ENCODE data around the gene SLC16A12. TPM values are rescaled to one million over a fixed set of nuclear protein-coding genes. Genes with fewer than 3 reads are reported as not detected.

SLC16A12 gene
- total and polyA plus RNA-seq, 12 donors = 0.25 to 2.4 (median 0.53) TPM; not detected in 1

DNA sequence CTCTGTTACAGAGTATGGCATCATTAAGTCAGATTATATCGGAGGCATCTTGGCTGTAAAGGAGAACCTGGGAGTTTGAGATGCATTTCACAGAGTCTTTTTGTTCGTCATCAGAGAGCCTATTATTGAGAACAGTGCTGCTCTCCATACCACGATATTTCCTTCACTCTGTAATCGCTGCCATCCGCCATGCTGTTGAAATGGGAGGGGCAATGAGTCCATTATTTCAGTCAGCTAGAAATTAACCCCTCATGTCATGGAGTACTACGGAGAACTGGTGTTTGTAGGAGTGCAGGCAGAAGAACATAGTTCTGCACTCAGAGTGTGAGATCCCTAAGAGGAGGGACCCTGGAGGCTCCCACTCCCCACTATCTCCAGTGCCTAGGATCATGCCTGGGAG is 59.2 kb downstream of the SLC16A12 start:
- Histone ChIP-seq H3K4me3 (no peak overlapping the region), H3K27ac (peak overlapping the region in 1 of 5 donors; percentile 51), H3K4me1 (replicated peaks in 1 of 2) (peaks cover 4 to 18% of the 10 kb centered on the region in 2 donors), H3K36me3 (replicated peaks in 1 of 2) (no peaks in the 10 kb centered on the region), H3K9me3 (replicated peaks in 1 of 3) (no peaks in the 10 kb centered on the region), H3K27me3 (no peaks in the 10 kb centered on the region)
- no peak for DNase-seq
- 63 to 78% (median 74%) methylated on average over 6 of the region's 6 CpGs for WGBS, 4 donors
- intact Hi-C loops (cut with DNase I) = no loop called here
- TF ChIP-seq, protein P1, sequence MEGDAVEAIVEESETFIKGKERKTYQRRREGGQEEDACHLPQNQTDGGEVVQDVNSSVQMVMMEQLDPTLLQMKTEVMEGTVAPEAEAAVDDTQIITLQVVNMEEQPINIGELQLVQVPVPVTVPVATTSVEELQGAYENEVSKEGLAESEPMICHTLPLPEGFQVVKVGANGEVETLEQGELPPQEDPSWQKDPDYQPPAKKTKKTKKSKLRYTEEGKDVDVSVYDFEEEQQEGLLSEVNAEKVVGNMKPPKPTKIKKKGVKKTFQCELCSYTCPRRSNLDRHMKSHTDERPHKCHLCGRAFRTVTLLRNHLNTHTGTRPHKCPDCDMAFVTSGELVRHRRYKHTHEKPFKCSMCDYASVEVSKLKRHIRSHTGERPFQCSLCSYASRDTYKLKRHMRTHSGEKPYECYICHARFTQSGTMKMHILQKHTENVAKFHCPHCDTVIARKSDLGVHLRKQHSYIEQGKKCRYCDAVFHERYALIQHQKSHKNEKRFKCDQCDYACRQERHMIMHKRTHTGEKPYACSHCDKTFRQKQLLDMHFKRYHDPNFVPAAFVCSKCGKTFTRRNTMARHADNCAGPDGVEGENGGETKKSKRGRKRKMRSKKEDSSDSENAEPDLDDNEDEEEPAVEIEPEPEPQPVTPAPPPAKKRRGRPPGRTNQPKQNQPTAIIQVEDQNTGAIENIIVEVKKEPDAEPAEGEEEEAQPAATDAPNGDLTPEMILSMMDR (IDR thresholded peaks at IDR 0.05) = no peak
- TF ChIP-seq POLR2A (IDR thresholded peaks at IDR 0.05) = no peak

DNA sequence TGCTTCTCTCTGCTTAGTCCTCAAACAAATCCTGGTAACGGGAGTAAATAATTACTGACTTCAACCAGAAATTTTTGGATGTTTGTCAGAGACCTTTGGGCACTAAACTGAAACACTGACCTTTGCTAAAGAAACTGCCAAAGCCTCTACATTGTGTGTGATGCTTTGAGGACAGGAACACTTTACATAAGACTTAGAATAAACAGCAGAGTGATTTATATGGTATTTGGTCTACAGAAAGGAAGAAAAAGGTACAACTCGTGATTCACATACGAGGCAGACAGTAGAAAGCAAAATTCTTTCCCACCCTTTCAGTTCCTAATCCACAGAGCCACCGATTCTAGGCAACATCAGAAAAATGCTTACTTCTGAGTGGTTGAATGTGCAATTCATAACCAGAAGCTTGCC is 59.8 kb downstream of the SLC16A12 start:
- H3K36me3 ChIP-seq (replicated peaks in 1 of 2) = no peaks in the 10 kb centered on the region
- no peak overlapping the region for H3K4me3 ChIP-seq
- intact Hi-C loops (cut with DNase I) = no loop called here
- peaks cover 2 to 18% of the 10 kb centered on the region in 2 donors for H3K4me1 ChIP-seq (replicated peaks in 1 of 2)
- H3K27me3 ChIP-seq = no peaks in the 10 kb centered on the region
- DNase-seq = no peak
- no peak for TF ChIP-seq POLR2A (IDR thresholded peaks at IDR 0.05)
- TF ChIP-seq, protein P1 (IDR thresholded peaks at IDR 0.05) = no peak
- H3K9me3 ChIP-seq (replicated peaks in 1 of 3) = no peaks in the 10 kb centered on the region
- WGBS, 4 donors = 46 to 55% (median 52%) methylated on average over 4 of the region's 4 CpGs
- peak overlapping the region in 2 of 5 donors; percentile 15 to 51 for H3K27ac ChIP-seq

DNA sequence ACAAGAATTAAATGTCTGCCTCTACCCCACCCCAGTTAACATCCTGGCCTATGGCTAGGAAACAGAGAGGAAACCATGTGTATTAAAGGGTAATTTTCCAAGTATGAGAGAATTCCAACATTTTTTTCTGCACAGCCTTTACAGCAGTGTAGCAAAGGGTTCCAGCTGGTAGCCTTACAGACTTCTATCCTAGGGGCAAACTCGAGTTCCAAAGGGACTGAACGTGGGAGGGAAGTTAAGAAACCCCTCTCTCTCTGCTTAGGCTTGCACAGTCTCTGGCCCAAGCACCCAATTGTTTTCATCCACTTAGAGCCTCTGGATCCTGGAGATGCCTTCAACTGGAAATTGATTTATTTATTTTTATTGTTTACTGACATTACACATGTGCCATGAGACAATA is 60.3 kb downstream of the SLC16A12 start:
- DNase-seq = no peak
- 53 to 68% (median 55%) methylated on average over 2 of the region's 2 CpGs for WGBS, 4 donors
- H3K27me3 ChIP-seq = no peaks in the 10 kb centered on the region
- H3K9me3 ChIP-seq (replicated peaks in 1 of 3) = no peaks in the 10 kb centered on the region
- H3K4me3 ChIP-seq = no peak overlapping the region
- no peaks in the 10 kb centered on the region for H3K36me3 ChIP-seq (replicated peaks in 1 of 2)
- peaks cover 0 to 13% of the 10 kb centered on the region in 2 donors for H3K4me1 ChIP-seq (replicated peaks in 1 of 2)
- intact Hi-C loops (cut with DNase I) = no loop called here
- peak overlapping the region in 1 of 5 donors; percentile 15 for H3K27ac ChIP-seq
- TF ChIP-seq POLR2A (IDR thresholded peaks at IDR 0.05) = no peak
- TF ChIP-seq, protein P1 (IDR thresholded peaks at IDR 0.05) = no peak

DNA sequence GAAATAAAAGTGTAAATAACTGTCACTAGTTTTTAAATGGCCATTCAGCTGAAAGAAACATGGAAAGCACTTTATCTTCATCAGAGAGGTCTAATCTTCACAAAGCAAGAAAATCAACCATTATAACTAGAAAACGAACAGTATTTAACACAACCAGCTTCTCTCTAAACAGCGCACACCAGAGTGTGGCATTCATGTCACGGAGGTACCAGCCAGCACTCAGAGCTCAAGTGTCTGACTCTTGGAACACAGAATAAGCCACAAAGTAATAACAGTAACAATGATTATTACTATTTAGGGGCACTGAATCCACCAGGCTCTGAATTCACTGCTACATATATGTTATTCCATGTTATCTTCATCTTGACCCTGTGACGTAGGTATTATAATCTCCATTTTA is 60.9 kb downstream of the SLC16A12 start:
- TF ChIP-seq, protein P1 (IDR thresholded peaks at IDR 0.05) = no peak
- TF ChIP-seq POLR2A (IDR thresholded peaks at IDR 0.05) = no peak
- H3K9me3 ChIP-seq (replicated peaks in 1 of 3) = no peaks in the 10 kb centered on the region
- no peak overlapping the region for H3K4me3 ChIP-seq
- peak overlapping the region in 1 of 5 donors; percentile 15 for H3K27ac ChIP-seq
- intact Hi-C loops (cut with DNase I) = no loop called here
- no peak for DNase-seq
- H3K36me3 ChIP-seq (replicated peaks in 1 of 2) = no peaks in the 10 kb centered on the region
- peaks cover 0 to 6% of the 10 kb centered on the region in 2 donors for H3K4me1 ChIP-seq (replicated peaks in 1 of 2)
- WGBS, 4 donors = 69 to 85% (median 77%) methylated on average over 4 of the region's 4 CpGs
- no peaks in the 10 kb centered on the region for H3K27me3 ChIP-seq
